Suprapubic skin (tissue), 4 donors: ENCODE measurements around the gene IDH3G. TPM values are rescaled to one million over a fixed set of nuclear protein-coding genes. Genes with fewer than 3 reads are reported as not detected.

Source experiments
- DNase-seq, 2 donors: peaks; one replicate each; pipeline ENCODE4 v3.0.0-alpha.2; 2019; ENCODE audit warnings: low spot score in 2 of 2
- H3K27ac ChIP-seq: fragments of 200-600 bp; sonication (generic); one replicate; pipeline ENCODE4 v1.5.1; 2019
- H3K27me3 ChIP-seq: fragments of 200-600 bp; sonication (generic); one replicate; pipeline ENCODE4 v1.5.1; 2019
- H3K36me3 ChIP-seq: fragments of 200-600 bp; sonication (generic); one replicate; pipeline ENCODE4 v1.5.1; 2019
- H3K4me1 ChIP-seq: fragments of 200-600 bp; sonication (generic); one replicate; pipeline ENCODE4 v1.5.1; 2019
- H3K4me3 ChIP-seq: fragments of 200-600 bp; sonication (generic); one replicate; pipeline ENCODE4 v1.5.1; 2019; ENCODE audit warnings: mild to moderate bottlenecking
- H3K9me3 ChIP-seq: fragments of 200-600 bp; sonication (generic); one replicate; pipeline ENCODE4 v1.5.1; 2019
- CTCF ChIP-seq, 2 donors: fragments of 200-600 bp in 1 of 2; fragments of 450-650 bp in 1 of 2; sonication (generic) in 1 of 2; IDR thresholded peaks; one replicate each; pipeline ENCODE4 v1.5.1; 2016 to 2019; ENCODE audit warnings: antibody characterized with exemption in 2 of 2, mild to moderate bottlenecking in 1 of 2, moderate library complexity in 1 of 2
- EP300 ChIP-seq: sonication (generic); formaldehyde crosslinking; IDR thresholded peaks from one replicate; pipeline ENCODE4 v1.6.1; 2017; ENCODE audit warnings: antibody characterized with exemption
- POLR2A ChIP-seq, 2 donors: fragments of 450-650 bp; IDR thresholded peaks; one replicate each; pipeline ENCODE4 v1.6.1; 2017; ENCODE audit warnings: antibody characterized with exemption in 2 of 2, mild to moderate bottlenecking in 2 of 2, moderate library complexity in 2 of 2
- POLR2AphosphoS5 ChIP-seq, 3 donors: sonication (generic); formaldehyde crosslinking; IDR thresholded peaks; one replicate each; pipeline ENCODE4 v1.6.1; 2017; ENCODE audit warnings: antibody characterized with exemption in 3 of 3
- WGBS: methylation state at CpG from one replicate; pipeline ENCODE4 v1.1.5; 2018; 5-methylcytosine and 5-hydroxymethylcytosine counted together
- total RNA-seq, 4 donors: library from RNA; depleted of rRNA; stranded (reverse); fragments of >200 nt; gene quantifications; one replicate each; pipeline ENCODE4 v1.1.0, GENCODE V29; 2016

The IDH3G gene
- total RNA-seq, 4 donors from 2014 or later = 58.1 to 105 (median 93.8) TPM

DNA sequence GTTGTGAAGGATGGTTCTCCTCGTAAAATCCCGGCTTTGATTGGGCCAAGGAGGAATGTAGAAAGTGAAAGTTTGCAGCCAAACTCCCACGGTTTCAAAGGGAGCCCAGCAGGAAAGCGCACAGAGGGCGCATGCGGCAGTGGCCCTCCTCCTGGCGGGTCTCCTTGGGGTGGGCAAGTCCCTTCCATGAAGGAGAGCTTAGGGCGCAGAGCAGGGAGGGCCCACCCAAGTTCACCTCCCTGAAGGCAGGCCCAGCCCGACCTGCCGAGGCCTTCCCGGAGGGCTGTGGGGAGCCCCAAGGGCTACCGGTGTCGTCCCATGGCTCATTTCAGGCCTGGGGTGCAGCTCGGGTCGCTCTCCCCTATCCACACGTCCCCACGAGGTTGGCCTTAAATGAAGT lies 34.1 kb upstream of the IDH3G start:
- WGBS = 39% methylated on average over 5 of the region's 17 CpGs
- H3K27ac ChIP-seq = no peak overlapping the region

GRCh38 chrX:153827903-153828302 lies 33.7 kb upstream of the IDH3G start:
- no peaks in the 10 kb centered on the region for H3K36me3 ChIP-seq
- no peak for TF ChIP-seq EP300
- no peak for TF ChIP-seq CTCF (IDR thresholded peaks at IDR 0.05)
- WGBS = 74% methylated on average over 9 of the region's 9 CpGs
- H3K4me3 ChIP-seq = no peak overlapping the region
- DNase-seq = no peak
- H3K4me1 ChIP-seq = peaks cover 18% of the 10 kb centered on the region
- H3K27ac ChIP-seq = no peak overlapping the region
- no peaks in the 10 kb centered on the region for H3K9me3 ChIP-seq
- peaks cover 15% of the 10 kb centered on the region for H3K27me3 ChIP-seq

More for the DNA sequence above, 34.1 kb upstream of the IDH3G start:
- no peaks in the 10 kb centered on the region for H3K36me3 ChIP-seq
- H3K9me3 ChIP-seq = no peaks in the 10 kb centered on the region
- H3K4me3 ChIP-seq = peak overlapping the region; percentile 48
- DNase-seq = no peak
- peaks cover 18% of the 10 kb centered on the region for H3K4me1 ChIP-seq
- TF ChIP-seq POLR2AphosphoS5 (IDR thresholded peaks at IDR 0.05) (no peak), POLR2A (IDR thresholded peaks at IDR 0.05) (no peak), EP300 (no peak), CTCF (IDR thresholded peaks at IDR 0.05) (no peak)
- peaks cover 15% of the 10 kb centered on the region for H3K27me3 ChIP-seq

- Histone ChIP-seq H3K4me1 (peaks cover 18% of the 10 kb centered on the region), H3K4me3 (no peak overlapping the region), H3K36me3 (no peaks in the 10 kb centered on the region), H3K9me3 (no peaks in the 10 kb centered on the region), H3K27me3 (peaks cover 15% of the 10 kb centered on the region), H3K27ac (no peak overlapping the region)
- 71% methylated on average over 3 of the region's 3 CpGs for WGBS
- no peak for DNase-seq
- TF ChIP-seq POLR2A (IDR thresholded peaks at IDR 0.05) (no peak), POLR2AphosphoS5 (IDR thresholded peaks at IDR 0.05) (no peak), CTCF (IDR thresholded peaks at IDR 0.05) (no peak), EP300 (no peak)
These were observed 32.8 kb upstream of the IDH3G start for GRCh38 chrX:153827016-153827415.

DNA sequence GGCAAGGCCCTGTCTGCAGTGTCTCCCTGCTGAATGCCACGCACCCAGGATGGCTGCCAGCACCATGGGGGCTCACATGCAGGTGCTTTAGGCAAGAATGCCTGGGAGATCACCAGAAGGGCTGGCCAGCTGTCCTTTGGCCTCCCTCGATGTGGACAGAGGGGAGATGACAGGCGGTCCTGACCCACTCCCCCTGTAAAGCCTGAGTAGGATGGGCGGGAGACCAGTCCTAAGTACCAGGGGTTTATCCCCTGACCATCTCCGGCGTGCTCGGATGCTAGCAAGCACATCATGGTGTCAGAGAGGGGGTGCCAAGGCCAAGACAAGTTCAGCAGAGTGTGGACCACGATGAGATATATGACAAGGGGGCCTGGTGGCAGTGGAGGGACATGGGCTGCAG lies 30.9 kb upstream of the IDH3G start:
- no peaks in the 10 kb centered on the region for H3K36me3 ChIP-seq
- H3K4me3 ChIP-seq = no peak overlapping the region
- peaks cover 16% of the 10 kb centered on the region for H3K4me1 ChIP-seq
- no peak for DNase-seq
- no peaks in the 10 kb centered on the region for H3K9me3 ChIP-seq
- H3K27me3 ChIP-seq = peaks cover 7% of the 10 kb centered on the region
- WGBS = 93% methylated on average over 5 of the region's 8 CpGs
- TF ChIP-seq EP300 = no peak
- TF ChIP-seq CTCF (IDR thresholded peaks at IDR 0.05) = no peak
- H3K27ac ChIP-seq = no peak overlapping the region

DNA sequence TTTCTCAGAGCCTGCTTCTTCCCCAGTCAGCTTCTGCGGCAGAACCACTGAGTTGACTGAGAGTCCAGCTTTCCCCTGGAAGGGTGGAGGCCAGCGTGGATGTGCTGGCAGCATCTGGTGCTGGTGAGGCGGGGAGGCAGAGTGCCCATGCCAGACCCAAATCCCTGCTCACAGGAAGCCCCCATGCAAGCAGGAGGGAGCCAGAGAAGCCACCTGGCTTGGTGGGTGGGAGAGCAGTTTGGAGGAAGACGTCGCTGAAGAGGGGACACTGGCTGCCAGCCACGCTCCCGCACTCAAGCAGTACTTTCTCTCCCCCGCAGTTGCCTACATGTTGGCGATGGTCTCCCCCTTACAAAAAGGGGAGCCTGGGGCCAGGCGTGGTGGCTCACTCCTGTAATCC lies 30.2 kb upstream of the IDH3G start:
- DNase-seq = no peak
- WGBS = 85% methylated on average over 6 of the region's 10 CpGs
- Histone ChIP-seq H3K36me3 (no peaks in the 10 kb centered on the region), H3K27me3 (no peaks in the 10 kb centered on the region), H3K4me1 (peaks cover 11% of the 10 kb centered on the region), H3K27ac (no peak overlapping the region), H3K9me3 (no peaks in the 10 kb centered on the region), H3K4me3 (no peak overlapping the region)
- TF ChIP-seq CTCF (IDR thresholded peaks at IDR 0.05) (no peak), POLR2AphosphoS5 (IDR thresholded peaks at IDR 0.05) (no peak), POLR2A (IDR thresholded peaks at IDR 0.05) (no peak), EP300 (no peak)
